Activated naive CD4-positive, alpha-beta T cell treated with anti-CD3 and anti-CD28 coated beads, Interleukin-2, amount 50 U/mL, for 24 hours (primary cell): ENCODE data around the gene TNFRSF9.
A peak's percentile ranks its signal among the peaks of the same experiment; 100 is the strongest.

Experiments
- H3K27ac Mint-ChIP-seq: one replicate; pipeline ENCODE4 v1.8.0; 2021; ENCODE audit warnings: mild to moderate bottlenecking, mixed read lengths
- H3K27me3 Mint-ChIP-seq: one replicate; pipeline ENCODE4 v1.8.0; 2021; ENCODE audit warnings: mixed read lengths
- H3K36me3 Mint-ChIP-seq: one replicate; pipeline ENCODE4 v1.8.0; 2021; ENCODE audit warnings: mixed read lengths
- H3K4me1 Mint-ChIP-seq: one replicate; pipeline ENCODE4 v1.8.0; 2021; ENCODE audit warnings: mixed read lengths
- H3K4me3 Mint-ChIP-seq: one replicate; pipeline ENCODE4 v1.8.0; 2021; ENCODE audit warnings: mild to moderate bottlenecking, mixed read lengths
- H3K9me3 Mint-ChIP-seq: one replicate; pipeline ENCODE4 v1.8.0; 2021; ENCODE audit warnings: mixed read lengths

Gene TNFRSF9

DNA sequence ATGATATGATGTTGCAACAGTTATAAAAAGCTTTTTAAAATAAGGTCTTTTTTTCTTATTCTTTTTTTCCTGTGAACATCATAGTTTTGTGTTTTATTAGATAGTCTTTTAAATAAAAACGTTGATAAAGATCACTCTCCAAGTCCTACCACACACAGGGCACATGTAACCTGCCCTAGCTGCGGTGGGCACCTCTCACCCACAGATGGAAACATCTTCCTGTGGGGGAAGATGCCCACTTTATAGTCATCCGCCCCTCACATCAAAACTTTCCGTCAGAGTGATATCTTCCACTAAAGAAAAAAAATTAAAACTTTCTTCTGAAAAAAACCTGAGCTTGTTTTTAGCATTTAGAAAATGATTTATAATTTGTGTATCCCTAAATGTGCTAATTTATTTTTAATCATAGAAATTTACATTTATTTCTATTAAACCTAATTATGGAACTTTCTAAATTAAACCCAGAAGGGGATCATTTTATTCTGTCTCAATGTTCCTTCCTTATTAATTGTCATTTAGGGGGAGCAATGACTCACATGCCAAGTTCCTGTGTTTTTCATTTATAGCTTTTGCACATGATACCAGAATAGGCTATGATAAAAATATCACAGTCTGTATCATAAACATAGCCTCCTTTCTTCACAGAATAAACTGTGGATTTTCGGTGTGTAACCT is 24.7 kb downstream of the TNFRSF9 start:
- Mint-ChIP-seq H3K27ac (peak overlapping the region; percentile 94), H3K36me3 (peaks cover 16% of the 10 kb centered on the region), H3K27me3 (no peaks in the 10 kb centered on the region), H3K9me3 (no peaks in the 10 kb centered on the region), H3K4me1 (peaks cover 67% of the 10 kb centered on the region), H3K4me3 (peak overlapping the region; percentile 78)

DNA sequence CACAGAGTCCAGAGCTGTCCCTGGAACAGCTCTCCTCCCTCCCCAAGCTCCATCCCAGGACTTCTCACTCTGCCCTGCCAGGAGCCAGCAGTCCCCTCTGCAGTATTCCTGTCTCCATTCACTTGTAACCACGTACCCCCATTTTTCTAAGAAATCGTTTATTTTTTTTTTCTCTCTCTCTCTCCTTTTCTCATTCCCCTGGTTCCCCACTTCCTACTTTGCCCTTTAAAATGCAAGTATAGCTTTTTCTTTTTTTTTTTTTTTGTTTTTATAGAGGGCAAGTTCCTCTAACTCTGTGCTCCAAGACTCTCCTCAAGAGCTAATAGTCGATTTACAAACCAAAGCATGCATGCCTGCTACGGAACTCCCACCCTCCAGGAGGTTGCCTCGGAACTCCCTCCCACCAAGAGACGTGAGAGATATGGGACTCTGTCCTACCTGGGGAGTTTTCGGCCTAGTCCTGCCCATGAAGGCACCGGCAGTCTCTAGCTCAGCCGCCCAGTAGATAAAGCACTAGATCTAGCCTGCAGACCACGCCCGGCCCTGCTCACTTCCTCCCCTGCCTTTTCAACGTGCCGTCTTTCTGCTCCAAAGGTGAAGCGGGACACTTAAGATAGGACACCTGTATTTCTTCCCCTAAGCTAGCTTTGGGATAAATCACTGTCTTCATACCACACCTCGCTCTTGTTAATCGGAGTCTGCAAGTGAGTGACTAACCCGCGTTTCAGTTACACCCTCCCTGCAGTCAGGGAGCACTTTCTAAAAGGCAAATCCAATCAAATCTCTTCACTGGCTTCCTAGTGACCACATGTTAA is 27.7 kb downstream of the TNFRSF9 start:
- no peaks in the 10 kb centered on the region for H3K9me3 Mint-ChIP-seq
- peak overlapping the region; percentile 86 for H3K27ac Mint-ChIP-seq
- H3K27me3 Mint-ChIP-seq: no peaks in the 10 kb centered on the region
- H3K36me3 Mint-ChIP-seq: peaks cover 6% of the 10 kb centered on the region
- peaks cover 64% of the 10 kb centered on the region for H3K4me1 Mint-ChIP-seq
- H3K4me3 Mint-ChIP-seq: peak overlapping the region; percentile 95

DNA sequence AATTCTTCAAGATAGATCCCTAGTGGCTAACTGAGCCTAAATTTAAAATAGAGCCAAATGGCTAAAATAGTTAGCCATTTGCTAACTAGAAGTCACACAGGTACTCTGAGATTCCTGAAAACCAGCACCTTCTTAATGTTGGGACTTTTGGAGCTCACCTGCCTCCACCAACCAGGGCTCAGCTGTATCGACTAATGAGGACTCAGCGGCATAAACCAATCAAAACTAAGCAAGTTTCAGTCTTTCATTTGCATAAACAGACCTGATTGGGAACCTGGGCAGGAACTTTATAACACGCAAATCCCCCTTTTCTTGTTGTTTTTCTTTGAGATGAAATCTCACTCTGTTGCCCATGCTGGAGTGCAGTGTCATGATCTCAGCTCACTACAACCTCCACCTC is 28.5 kb downstream of the TNFRSF9 start:
- H3K9me3 Mint-ChIP-seq: no peaks in the 10 kb centered on the region
- peak overlapping the region; percentile 86 for H3K27ac Mint-ChIP-seq
- peaks cover 2% of the 10 kb centered on the region for H3K36me3 Mint-ChIP-seq
- peaks cover 60% of the 10 kb centered on the region for H3K4me1 Mint-ChIP-seq
- peak overlapping the region; percentile 95 for H3K4me3 Mint-ChIP-seq
- H3K27me3 Mint-ChIP-seq: no peaks in the 10 kb centered on the region

DNA sequence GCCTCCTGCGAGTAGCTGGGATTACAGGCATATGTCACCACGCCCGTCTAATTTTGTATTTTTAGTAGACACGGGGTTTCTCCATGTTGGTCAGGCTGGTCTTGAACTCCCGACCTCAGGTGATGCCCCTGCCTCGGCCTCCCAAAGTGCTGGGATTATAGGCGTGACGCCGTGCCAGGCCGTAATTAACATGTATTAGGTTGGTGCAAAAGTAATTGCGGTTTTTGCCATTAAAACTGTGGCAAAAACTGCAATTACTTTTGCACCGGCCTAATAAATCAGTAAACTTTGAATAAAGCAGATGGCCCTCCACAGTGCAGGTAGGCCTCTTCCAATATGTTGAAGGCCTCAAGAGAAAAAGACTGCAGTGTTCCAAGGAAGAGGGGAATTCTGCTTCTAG is 35.4 kb downstream of the TNFRSF9 start:
- H3K36me3 Mint-ChIP-seq: peaks cover 2% of the 10 kb centered on the region
- H3K27ac Mint-ChIP-seq: no peak overlapping the region
- H3K9me3 Mint-ChIP-seq: no peaks in the 10 kb centered on the region
- H3K27me3 Mint-ChIP-seq: no peaks in the 10 kb centered on the region
- H3K4me3 Mint-ChIP-seq: no peak overlapping the region
- H3K4me1 Mint-ChIP-seq: peaks cover 19% of the 10 kb centered on the region

DNA sequence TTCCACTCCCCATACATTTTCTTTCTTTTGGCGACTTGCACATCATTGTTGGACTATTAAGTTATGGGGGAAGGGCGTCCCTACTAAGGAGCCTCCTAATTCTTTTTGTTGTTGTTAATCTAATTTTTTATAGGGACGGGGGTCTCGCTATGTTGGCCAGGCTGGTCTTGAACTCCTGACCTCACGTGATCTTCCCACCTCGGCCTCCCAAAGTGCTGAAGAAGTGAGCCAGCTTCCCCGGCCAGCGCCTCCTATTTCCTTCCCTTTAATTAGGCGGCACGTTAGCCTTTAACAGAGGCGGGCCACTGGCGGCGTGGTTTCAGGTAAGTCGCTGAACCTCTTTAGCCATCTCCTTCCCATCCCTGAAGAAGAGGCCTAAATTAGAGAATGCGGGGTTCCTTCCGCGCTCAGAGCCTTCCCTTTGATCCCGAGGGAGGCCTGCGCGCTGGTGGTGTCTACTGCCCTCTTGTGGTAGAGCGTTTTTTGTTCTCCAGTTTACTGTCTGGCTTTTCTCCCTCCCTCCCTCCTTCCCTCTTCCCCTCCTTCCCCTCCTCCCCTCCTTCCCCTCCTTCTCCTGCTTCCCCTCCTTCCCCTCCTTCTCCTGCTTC is 38.1 kb downstream of the TNFRSF9 start:
- Mint-ChIP-seq H3K9me3 (no peaks in the 10 kb centered on the region), H3K4me3 (peak overlapping the region; percentile 45), H3K36me3 (peaks cover 2% of the 10 kb centered on the region), H3K27me3 (no peaks in the 10 kb centered on the region), H3K27ac (peak overlapping the region; percentile 32), H3K4me1 (peaks cover 24% of the 10 kb centered on the region)

DNA sequence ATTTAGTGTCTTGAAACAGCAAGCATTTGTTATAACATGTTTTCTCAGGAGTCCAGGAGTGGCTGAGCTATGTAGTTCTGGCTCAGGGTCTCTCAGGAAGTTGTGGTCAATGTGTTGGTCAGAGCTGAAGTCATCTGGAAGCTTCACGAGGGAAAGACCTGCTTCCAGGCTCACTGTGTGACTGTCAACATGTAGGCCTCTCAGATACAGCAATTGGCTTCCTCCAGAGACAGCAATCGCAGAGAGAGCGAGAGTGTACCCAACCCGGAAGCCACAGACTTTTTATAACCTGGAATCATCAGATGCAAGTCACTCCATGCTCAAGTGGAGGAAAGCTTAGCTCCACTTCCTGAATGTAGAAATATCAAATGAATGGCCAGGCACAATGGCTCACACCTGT is 40.9 kb downstream of the TNFRSF9 start:
- no peaks in the 10 kb centered on the region for H3K36me3 Mint-ChIP-seq
- H3K27ac Mint-ChIP-seq: no peak overlapping the region
- H3K9me3 Mint-ChIP-seq: no peaks in the 10 kb centered on the region
- no peaks in the 10 kb centered on the region for H3K27me3 Mint-ChIP-seq
- H3K4me3 Mint-ChIP-seq: no peak overlapping the region
- H3K4me1 Mint-ChIP-seq: peaks cover 18% of the 10 kb centered on the region

DNA sequence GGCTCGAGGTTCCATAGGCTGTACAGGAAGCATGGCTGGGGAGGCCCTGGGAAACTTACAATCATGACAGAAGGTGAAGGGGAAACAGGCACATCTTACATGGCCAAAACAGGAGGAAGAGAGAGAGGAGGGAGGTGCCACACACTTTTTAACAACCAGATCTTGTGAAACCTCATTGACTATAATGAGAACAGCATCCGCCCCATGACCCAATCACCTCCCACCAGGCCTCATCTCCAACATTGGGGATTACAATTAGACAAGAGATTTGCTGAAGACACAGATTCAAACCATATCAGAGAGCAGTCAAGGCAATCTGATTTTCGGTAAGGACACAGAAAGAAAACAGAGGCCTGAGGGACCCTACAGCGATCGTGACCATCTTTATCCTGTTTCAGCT is 41.7 kb downstream of the TNFRSF9 start:
- Mint-ChIP-seq H3K27ac (no peak overlapping the region), H3K27me3 (no peaks in the 10 kb centered on the region), H3K36me3 (no peaks in the 10 kb centered on the region), H3K9me3 (no peaks in the 10 kb centered on the region), H3K4me3 (no peak overlapping the region), H3K4me1 (peaks cover 18% of the 10 kb centered on the region)

DNA sequence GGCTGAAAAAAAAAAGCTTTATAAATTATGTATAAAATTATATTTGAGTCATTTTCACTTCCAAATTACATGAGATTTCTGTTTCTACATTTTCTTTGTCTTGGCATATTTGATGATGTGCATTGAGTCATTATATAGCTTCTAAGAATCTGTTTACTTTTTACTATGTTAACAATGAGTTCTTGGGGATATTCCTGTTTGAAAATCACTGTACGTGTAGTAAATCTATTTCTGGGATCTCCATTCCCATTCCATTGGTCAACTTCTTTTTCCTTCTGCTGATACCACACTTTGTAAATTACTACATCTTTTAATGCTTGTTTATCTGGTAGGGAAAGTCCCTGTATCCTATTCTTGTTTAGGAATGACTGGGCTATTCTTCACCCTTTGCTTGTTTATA is 43.6 kb downstream of the TNFRSF9 start:
- no peaks in the 10 kb centered on the region for H3K27me3 Mint-ChIP-seq
- no peaks in the 10 kb centered on the region for H3K9me3 Mint-ChIP-seq
- H3K4me3 Mint-ChIP-seq: no peak overlapping the region
- H3K4me1 Mint-ChIP-seq: peaks cover 13% of the 10 kb centered on the region
- H3K36me3 Mint-ChIP-seq: no peaks in the 10 kb centered on the region
- H3K27ac Mint-ChIP-seq: no peak overlapping the region

DNA sequence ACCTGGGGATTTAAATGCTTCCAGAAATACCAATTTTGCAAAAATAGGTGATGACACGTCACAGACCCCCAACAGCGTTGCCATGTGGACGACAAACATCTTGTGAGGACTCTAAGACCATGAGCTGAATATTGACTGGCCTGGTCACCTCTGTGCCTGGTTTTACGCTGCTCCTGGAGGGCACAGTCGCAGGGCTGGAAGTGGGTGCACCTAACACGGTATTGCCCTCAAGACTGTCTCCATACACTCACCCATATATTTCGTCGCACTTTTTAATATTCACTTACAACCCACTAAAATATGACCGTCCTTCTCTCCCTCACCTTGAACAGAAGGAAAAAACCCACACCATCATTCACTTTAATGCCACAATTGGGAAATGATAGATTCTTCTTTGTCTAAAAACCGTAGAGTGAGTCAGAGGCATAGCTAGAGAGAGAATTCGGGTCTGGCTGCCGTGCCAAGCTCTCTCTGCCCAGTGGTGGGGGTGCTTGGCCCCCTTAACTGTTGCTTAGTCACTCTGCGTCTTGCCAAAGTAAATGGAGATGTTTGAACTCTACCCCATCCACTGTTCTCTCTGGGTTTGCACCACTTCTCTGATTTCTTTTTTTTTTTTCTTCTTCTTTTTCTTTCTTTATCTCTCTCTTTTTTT is 47.0 kb downstream of the TNFRSF9 start:
- H3K4me1 Mint-ChIP-seq: peaks cover 8% of the 10 kb centered on the region
- H3K9me3 Mint-ChIP-seq: no peaks in the 10 kb centered on the region
- H3K4me3 Mint-ChIP-seq: no peak overlapping the region
- no peaks in the 10 kb centered on the region for H3K27me3 Mint-ChIP-seq
- H3K36me3 Mint-ChIP-seq: peaks cover 6% of the 10 kb centered on the region
- H3K27ac Mint-ChIP-seq: no peak overlapping the region

DNA sequence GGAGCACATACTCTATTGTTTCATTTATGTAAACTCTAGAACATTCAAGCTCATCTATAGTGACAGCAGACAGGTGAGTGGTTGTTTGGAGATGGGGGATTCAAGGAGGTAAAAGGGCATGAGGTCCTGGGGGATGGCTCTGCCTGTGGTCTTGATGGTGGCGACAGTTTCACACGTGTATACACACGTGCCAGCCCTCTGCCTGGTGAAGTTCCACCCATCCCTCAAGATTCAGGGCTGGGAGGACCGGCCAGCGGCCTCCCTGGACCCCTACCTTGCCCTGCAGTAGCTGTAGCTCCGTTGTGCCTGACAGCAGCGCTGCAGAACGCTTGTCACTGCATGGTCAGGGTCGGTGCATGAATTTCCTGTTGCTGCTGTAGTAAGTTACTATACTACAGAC is 48.8 kb downstream of the TNFRSF9 start:
- H3K27ac Mint-ChIP-seq: no peak overlapping the region
- H3K4me1 Mint-ChIP-seq: peaks cover 4% of the 10 kb centered on the region
- peaks cover 8% of the 10 kb centered on the region for H3K36me3 Mint-ChIP-seq
- no peaks in the 10 kb centered on the region for H3K27me3 Mint-ChIP-seq
- no peaks in the 10 kb centered on the region for H3K9me3 Mint-ChIP-seq
- no peak overlapping the region for H3K4me3 Mint-ChIP-seq

DNA sequence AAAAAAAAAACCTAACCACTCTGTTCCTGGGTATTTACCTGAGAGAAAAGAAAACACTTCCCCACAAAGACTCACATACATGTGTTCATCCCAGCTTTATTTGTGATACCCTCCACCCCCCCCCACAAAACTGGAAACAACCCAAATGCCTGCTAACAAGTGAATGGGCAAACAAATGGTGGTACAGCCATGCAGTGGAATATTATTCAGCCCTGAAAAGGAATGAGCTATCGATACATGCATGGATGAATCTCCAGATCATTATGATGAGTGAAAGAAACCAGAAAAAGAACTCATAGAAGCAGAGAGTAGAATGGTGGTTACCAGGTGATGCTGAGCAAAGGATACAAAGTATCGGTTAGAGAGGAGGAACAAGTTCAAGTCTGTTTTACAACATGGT is 49.8 kb downstream of the TNFRSF9 start:
- Mint-ChIP-seq H3K27me3 (peaks cover 1% of the 10 kb centered on the region), H3K4me3 (no peak overlapping the region), H3K9me3 (no peaks in the 10 kb centered on the region), H3K27ac (no peak overlapping the region), H3K36me3 (peaks cover 8% of the 10 kb centered on the region), H3K4me1 (peaks cover 4% of the 10 kb centered on the region)

DNA sequence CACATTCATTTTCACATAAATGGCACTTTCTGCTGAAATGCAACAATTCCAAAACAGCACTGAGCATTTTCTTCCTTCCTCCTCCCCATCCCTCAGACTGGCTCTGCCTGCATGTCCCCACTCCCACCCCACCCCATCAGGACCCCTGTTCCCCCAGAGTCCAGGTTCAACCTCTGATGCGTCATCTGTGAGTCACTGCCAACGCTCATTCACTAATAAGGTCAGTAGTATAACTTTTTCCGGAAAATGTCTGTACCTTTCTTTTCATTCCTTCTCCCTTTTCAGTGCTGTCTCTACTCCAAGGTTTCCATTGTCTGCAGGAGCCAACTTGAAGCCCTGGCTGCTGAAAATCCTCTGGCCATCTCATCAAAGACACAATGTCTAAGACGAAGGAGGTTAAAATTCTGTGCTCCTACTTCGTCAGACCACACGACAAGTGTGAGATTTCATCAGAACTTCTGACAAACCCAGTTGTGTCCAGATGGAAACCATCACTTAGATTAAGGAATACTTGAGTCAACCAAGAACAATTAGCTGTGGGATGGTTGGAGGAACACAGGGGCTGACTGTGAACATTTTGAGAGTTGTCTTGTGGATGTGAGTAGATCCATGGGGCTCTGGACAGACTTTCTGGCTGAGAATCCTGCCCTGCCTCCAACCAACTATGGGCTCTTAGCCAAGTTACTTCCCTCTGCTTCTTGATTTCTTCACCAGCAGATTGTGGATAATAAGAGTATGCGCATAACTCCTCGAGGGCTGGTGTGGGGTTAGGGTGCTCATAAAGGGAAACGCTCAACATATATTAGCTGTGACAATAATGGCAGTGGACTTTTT is 52.2 kb downstream of the TNFRSF9 start:
- Mint-ChIP-seq H3K4me1 (peaks cover 4% of the 10 kb centered on the region), H3K9me3 (no peaks in the 10 kb centered on the region), H3K27me3 (peaks cover 1% of the 10 kb centered on the region), H3K4me3 (no peak overlapping the region), H3K27ac (no peak overlapping the region), H3K36me3 (peaks cover 9% of the 10 kb centered on the region)

DNA sequence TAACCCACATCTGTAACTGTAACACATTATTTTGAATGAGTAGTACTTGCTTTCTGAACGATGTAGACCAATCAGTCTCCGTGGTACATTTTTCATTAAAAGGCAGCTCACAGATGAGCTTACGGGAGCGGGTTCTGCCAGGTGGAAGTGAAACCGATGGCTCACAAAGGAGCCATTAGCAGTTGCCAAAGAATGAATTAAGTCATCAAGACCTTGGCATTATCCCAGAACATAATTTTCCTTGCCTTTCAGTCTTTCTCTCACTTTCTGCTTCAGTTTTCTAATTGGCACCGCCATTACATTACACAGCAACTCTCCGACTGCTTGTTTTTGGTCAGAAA is 54.3 kb downstream of the TNFRSF9 start:
- Mint-ChIP-seq H3K36me3 (peaks cover 9% of the 10 kb centered on the region), H3K4me3 (no peak overlapping the region), H3K27me3 (peaks cover 1% of the 10 kb centered on the region), H3K27ac (no peak overlapping the region), H3K9me3 (no peaks in the 10 kb centered on the region), H3K4me1 (peaks cover 4% of the 10 kb centered on the region)

DNA sequence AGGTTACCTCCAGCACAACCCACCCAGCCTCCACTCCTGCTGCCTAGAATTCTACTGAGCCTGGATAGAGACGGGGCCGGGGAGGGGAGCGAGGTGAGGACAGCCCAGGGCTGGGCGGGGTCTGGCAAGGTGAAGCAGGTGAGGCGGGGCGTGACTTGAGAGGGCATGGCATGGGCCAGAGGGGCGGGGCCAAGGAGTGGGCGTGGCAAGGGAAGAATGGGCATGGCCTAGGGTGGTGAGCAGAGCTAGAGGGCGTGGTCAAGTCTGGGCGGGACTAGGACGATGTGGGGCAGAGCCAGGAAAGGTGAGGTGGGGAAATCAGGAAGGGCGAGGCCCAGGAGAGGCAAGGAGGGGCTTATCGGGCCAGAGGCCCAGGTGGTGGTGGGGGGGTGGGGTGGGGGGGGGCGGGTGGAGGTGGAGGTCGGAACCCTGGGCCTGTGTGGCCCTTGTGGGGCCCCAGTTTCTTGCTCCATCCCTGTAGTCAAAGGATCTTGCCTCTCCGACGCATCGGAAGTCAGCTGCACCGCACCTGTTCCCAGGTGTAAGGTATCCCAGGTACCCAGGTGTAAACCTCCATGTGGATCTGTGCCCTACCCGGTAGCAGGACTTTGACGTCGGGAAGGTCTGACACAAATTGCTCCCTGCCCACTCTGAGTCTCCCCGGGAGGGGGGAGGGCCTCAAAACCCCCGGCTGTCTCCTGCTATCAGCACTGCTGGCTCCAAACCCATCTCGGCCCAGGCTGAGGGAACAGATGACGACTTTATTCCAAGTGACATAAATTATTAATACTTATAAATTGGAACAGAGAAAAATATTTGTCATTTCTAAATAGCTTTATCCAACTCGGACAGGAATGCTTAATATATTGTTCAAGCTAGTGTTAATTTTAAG is 54.9 kb downstream of the TNFRSF9 start:
- Mint-ChIP-seq H3K27ac (no peak overlapping the region), H3K4me3 (no peak overlapping the region)

More for the DNA sequence above, 54.9 kb downstream of the TNFRSF9 start:
- H3K36me3 Mint-ChIP-seq: peaks cover 6% of the 10 kb centered on the region
- no peaks in the 10 kb centered on the region for H3K9me3 Mint-ChIP-seq
- H3K4me1 Mint-ChIP-seq: peaks cover 4% of the 10 kb centered on the region
- peaks cover 1% of the 10 kb centered on the region for H3K27me3 Mint-ChIP-seq
